ENCODE measurements around the gene ABCA8.

The ABCA8 gene

DNA sequence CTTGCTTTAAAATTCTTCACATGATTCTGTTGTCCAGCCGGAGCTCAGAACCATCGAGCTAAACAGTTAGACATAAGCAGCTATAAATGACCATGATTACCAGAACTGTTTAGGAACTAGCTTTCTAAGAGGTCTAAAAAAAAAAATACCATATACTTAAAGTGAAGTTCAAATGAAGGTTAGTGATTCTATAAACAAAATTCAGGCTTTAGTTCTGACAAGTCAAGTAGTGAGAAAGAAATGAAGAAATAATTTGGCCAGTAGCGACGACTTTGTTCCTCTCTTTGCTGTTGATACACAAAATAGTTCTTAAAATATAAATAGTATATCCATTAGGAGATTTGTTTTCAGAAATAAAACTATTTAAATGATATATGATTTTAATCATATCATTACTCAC lies 27.7 kb downstream of the ABCA8 start:
- in situ Hi-C loops (cut with HindIII; ENCODE audit: low pct_unique_long_range_greater_than_20kb, low sequenced_read_pairs), result no loop called here
- no peak for DNase-seq (ENCODE audit: low read depth in 1 of 2, low spot score in 1 of 2)
- TF ChIP-seq JUND (IDR thresholded peaks at IDR 0.05; ENCODE audit: low read depth), result no peak

DNA sequence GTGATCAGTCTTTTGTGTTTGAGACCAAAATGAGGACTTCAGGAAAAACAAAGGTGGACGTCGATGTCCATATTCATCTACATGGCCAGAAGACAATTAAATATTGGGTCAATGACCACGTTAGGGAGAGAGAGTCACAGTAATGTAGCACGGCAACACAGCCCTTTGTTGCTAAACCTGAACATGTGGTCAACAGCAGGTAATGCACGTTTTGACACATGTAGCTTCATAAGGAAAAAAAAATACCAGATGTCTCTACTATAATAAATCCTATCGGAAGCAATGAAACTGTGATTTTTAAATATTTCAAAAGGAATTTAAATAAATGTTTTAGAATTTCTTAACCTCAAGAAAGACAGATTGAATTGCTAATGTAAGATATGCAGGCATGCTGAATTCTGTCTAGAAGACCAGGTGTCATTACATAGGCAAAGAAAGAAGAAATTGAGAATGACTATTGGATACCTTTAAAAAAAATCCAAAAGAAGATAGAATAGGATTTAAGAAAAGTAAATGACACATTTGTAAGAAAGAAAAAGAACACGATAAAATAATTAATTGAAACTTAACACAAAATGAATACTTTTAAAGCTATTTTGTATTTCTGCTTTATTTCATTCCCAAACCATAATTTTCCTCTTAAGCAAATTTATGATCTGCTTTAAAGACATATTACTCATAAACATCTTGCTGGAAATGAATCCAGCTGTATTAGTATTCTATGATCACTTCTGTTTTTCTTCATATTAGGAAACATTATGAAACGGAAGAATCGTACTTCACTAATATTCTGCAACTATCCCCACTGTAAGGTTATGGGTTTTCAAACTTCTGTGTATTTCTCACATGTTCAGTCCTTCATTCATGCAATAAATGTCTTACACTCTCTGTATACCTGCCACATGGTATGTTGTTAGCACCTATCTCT lies 30.1 kb downstream of the ABCA8 start:
- no peak for DNase-seq (ENCODE audit: low read depth in 1 of 2, low spot score in 1 of 2)
- in situ Hi-C loops (cut with HindIII; ENCODE audit: low pct_unique_long_range_greater_than_20kb, low sequenced_read_pairs), result no loop called here
- no peak for TF ChIP-seq JUND (IDR thresholded peaks at IDR 0.05; ENCODE audit: low read depth)

DNA sequence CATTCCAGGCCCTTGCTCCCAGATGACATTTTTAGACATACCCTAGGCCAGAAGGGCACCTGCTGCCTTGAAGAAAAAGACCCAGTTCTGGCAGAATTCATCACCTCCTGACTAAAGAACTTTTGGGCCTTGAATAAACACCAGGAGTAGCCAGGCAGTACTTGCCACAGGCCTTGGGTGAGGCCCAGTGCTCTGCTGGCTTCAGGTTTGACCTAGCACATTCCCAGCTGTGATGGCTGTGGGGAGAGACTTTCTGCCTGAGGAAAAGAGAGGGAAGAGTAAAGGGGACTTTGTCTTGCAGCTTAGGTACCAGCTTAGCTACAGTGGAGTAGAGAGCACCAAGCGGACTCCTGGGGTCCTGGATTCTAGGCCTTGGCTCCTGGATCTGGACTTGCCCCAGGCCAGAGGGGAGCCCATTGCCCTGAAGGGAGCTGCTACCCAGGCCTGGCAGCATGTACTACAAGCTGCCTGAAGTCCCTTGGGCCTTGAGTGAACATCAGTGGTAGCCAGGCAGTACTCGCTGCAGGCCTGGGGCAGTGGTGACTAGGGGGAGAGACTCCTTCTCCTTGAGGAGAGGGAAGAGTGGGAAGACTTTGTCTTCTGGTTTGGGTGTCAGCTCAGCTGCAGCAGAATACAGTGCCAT lies 44.3 kb downstream of the ABCA8 start:
- no peak for DNase-seq (ENCODE audit: low read depth in 1 of 2, low spot score in 1 of 2)
- TF ChIP-seq JUND (IDR thresholded peaks at IDR 0.05; ENCODE audit: low read depth), result no peak
- in situ Hi-C loops (cut with HindIII; ENCODE audit: low pct_unique_long_range_greater_than_20kb, low sequenced_read_pairs), result no loop called here

DNA sequence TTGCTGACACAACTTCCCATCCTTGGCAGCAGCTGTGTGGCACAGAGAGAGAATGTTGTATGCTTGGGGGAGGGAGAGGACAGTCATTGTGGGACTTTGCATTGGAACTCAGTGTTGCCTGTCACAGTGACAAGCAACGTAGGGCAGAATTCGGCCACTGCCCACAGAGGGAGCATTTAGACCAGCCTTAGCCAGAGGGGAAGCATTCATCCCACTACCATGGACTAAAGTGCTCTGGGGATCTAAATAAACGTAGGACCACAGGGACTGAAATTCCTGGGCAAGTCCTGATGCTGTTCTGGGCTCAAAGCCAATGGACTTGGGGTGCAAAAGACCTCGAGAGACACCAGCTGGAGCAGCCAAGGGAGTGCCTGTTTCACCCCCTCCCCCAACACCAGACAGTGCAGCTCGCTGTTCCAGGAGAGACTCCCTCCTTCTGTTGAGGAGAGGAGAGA lies 44.9 kb downstream of the ABCA8 start:
- no peak for DNase-seq (ENCODE audit: low read depth in 1 of 2, low spot score in 1 of 2)
- TF ChIP-seq JUND (IDR thresholded peaks at IDR 0.05; ENCODE audit: low read depth), result no peak
- in situ Hi-C loops (cut with HindIII; ENCODE audit: low pct_unique_long_range_greater_than_20kb, low sequenced_read_pairs), result no loop called here

DNA sequence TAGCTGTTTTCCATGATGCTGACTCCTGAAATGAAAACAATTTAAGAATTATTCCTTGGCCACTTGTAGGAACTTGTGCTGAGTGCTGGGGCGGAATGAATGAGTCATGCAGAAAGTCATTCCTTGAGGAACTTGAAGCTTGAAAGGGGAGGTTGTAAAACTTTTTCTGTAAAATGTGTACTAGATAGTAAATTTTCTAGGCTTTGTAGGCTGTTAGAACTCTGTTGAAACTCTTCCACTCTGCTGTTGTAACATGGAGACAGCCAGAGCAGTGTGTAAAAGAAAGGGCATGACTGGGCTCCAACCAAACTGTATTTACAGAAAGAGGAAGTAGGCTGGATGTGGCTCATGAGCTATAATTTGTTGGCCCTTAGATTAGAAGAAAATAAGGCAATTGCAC lies 46.1 kb downstream of the ABCA8 start:
- in situ Hi-C loops (cut with HindIII; ENCODE audit: low pct_unique_long_range_greater_than_20kb, low sequenced_read_pairs), result no loop called here
- DNase-seq (ENCODE audit: low read depth in 1 of 2, low spot score in 1 of 2), result no peak
- no peak for TF ChIP-seq JUND (IDR thresholded peaks at IDR 0.05; ENCODE audit: low read depth)

DNA sequence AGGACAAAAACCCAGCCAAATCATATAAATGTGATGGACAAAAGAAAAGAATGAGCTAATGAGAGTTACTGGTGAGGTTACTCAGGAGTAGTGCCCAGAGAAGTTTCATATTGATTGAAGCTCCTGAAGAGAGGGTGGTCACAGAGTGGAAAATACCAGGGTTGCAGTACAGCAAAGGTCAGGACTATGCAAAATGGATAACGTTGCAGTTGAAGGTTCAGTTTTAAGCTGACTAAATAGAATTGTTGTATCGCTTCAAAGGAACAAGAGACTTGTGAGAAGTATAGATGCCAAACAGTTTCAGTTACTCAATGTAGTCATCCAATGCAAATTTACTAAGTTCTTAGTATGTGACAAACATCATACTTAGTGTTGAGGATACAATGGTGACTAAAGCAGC lies 47.1 kb downstream of the ABCA8 start:
- TF ChIP-seq JUND (IDR thresholded peaks at IDR 0.05; ENCODE audit: low read depth), result no peak
- in situ Hi-C loops (cut with HindIII; ENCODE audit: low pct_unique_long_range_greater_than_20kb, low sequenced_read_pairs), result no loop called here
- DNase-seq (ENCODE audit: low read depth in 1 of 2, low spot score in 1 of 2), result no peak

DNA sequence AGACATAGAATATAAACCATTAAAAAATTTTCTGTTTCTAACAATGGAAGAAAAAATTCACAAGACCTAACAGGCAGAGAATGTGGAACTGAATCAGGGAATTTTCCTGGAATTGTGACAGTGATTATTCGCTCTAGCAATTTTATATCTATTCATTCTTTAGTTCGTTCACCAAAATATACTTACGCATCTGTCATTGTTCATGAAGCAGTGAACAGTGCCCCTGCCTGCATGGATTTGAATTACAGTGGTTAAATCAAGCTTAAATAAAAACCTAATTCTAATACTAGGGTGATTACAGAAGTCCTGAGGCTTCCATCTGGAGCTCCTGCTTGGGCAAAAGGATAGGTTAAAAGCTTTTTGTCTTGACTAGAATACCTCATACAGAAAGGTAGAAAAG lies 48.6 kb downstream of the ABCA8 start:
- TF ChIP-seq JUND (IDR thresholded peaks at IDR 0.05; ENCODE audit: low read depth), result no peak
- in situ Hi-C loops (cut with HindIII; ENCODE audit: low pct_unique_long_range_greater_than_20kb, low sequenced_read_pairs), result no loop called here
- peak in 1 of 2 experiments; percentile 20 for DNase-seq (ENCODE audit: low read depth in 1 of 2, low spot score in 1 of 2)

DNA sequence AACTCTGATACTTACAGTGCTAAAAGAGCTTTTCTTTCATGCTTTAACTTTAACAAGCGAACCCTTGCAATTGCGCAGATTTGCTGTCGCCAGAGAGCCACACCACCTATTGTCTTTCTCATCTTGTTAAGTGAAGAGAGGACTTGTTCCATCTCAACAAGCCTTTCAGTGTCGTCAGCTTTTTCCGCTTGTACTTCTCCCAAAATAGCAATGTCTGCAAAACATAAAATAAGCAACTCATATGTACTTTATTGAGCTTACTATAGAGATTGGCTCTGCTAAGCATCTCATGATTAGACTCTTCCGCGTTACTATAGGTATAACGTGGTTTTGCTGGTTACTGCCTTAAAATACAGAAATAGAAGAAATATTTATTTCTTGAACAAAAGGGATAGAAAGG lies 51.9 kb downstream of the ABCA8 start:
- DNase-seq (ENCODE audit: low read depth in 1 of 2, low spot score in 1 of 2), result no peak
- TF ChIP-seq JUND (IDR thresholded peaks at IDR 0.05; ENCODE audit: low read depth), result no peak

DNA sequence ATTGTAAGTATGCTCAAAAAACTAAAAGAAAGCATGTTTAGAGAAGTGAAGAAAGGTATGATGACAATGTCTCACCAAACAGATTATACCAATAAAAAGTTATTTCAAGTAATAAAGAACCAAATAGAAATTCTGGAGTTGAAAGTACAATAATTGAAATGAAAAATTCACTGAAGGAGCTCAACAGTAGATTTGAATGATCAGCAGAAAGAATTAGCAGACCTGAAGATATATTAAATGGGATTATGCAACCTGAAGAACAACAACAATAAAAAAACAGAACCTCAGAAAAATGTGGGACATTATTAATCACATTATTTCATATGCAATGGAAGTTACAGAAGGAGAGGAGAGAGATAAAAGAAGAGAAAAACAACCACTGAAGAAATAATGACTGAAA lies 57.6 kb downstream of the ABCA8 start:
- no peak for DNase-seq (ENCODE audit: low read depth in 1 of 2, low spot score in 1 of 2)
- TF ChIP-seq JUND (IDR thresholded peaks at IDR 0.05; ENCODE audit: low read depth), result no peak
- in situ Hi-C loops (cut with HindIII; ENCODE audit: low pct_unique_long_range_greater_than_20kb, low sequenced_read_pairs), result no loop called here

More for the DNA sequence above, 51.9 kb downstream of the ABCA8 start:
- in situ Hi-C loops (cut with HindIII; ENCODE audit: low pct_unique_long_range_greater_than_20kb, low sequenced_read_pairs), result no loop called here

DNA sequence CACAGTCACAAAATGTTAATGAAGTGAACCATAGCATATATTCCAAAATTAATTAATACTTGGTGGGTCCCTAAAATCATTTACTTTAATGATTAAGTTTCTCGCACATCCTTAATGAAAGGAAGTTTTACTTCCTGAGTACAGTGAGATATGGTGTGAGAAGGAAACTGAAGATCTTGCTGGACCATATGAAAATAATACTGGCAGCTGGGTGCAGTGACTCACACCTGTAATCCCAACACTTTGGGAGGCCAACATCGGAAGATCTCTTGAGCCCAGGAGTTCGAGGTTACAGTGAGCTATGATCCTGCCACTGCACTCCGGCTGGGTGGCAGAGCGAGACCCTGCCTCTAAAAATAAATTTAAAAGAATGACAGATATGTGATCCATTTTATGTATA lies 62.5 kb downstream of the ABCA8 start:
- in situ Hi-C loops (cut with HindIII; ENCODE audit: low pct_unique_long_range_greater_than_20kb, low sequenced_read_pairs), result no loop called here
- no peak for DNase-seq (ENCODE audit: low read depth in 1 of 2, low spot score in 1 of 2)
- no peak for TF ChIP-seq JUND (IDR thresholded peaks at IDR 0.05; ENCODE audit: low read depth)

DNA sequence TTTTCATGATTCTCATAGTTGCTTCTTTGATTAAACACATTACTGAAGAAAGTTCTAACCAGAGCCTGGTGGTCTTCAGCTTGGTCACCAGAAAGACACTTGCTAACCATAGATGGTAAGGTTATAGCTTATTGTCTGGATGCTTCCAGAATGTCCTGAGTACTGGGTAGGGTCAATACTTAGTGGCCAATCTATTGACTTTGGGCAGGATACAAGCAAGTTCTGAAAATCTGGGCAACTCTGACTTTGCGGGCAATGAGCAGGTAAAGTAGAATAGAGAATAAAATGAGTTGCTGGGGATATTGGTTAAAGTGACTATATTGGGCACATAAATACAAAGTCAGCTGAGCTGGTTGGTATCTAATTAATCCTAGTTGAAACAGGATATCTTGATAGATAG lies 63.0 kb downstream of the ABCA8 start:
- in situ Hi-C loops (cut with HindIII; ENCODE audit: low pct_unique_long_range_greater_than_20kb, low sequenced_read_pairs), result no loop called here
- no peak for TF ChIP-seq JUND (IDR thresholded peaks at IDR 0.05; ENCODE audit: low read depth)

DNA sequence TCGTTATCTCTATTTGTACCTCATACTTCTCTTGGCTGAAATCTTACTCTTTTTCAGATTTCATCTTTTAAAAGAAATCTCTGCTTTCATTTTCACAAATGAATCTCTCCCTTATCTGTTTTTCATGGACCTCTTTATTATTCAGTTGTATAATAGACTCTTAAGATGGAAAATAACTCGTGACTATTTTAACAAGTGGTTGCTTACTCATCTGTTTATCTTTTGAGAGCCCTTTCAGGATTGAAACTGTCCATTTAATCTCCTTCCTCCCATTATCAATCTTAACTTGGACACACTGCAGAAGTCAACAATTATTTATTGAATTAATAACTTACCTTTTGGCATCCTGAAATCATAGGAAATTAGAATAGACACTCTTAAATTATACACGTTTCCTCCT lies 68.8 kb downstream of the ABCA8 start:
- in situ Hi-C loops (cut with HindIII; ENCODE audit: low pct_unique_long_range_greater_than_20kb, low sequenced_read_pairs), result no loop called here
- TF ChIP-seq JUND (IDR thresholded peaks at IDR 0.05; ENCODE audit: low read depth), result no peak
- no peak for DNase-seq (ENCODE audit: low read depth in 1 of 2, low spot score in 1 of 2)

More for the DNA sequence above, 63.0 kb downstream of the ABCA8 start:
- DNase-seq (ENCODE audit: low read depth in 1 of 2, low spot score in 1 of 2), result no peak

DNA sequence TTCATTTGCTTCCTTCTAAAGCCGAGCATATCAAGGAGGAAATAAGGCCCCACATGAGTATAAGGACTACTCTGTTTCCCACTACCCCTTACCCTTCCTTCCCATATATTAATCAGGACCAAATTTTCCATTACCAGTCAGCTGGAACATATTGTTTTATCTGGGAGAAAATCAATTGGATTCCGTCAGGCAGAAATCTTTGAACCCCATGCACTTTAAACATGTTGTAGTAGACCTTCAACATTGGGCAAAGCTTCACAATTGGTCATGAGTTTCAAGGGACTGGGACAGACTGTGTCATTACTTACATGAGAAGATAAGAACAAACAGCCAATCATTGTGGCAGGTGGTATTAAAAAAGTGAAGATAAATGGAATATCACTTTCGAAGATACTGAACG lies 70.3 kb downstream of the ABCA8 start:
- in situ Hi-C loops (cut with HindIII; ENCODE audit: low pct_unique_long_range_greater_than_20kb, low sequenced_read_pairs), result no loop called here
- TF ChIP-seq JUND (IDR thresholded peaks at IDR 0.05; ENCODE audit: low read depth), result no peak
- DNase-seq (ENCODE audit: low read depth in 1 of 2, low spot score in 1 of 2), result no peak

Data from T47D (cell line).